NCI-H2227 (cell line): ENCODE data around the gene SBK1.
"Not testable (repeated sequence)": the region's sequence is repeated elsewhere in the genome, so short reads cannot be mapped to it uniquely, and the experiment has no call there.

Experiments
- DNase-seq: peaks from one replicate; lab custom pipeline; 2025; ENCODE audit not compliant: unreplicated experiment; lab: John Stamatoyannopoulos, UW

The SBK1 gene

DNA sequence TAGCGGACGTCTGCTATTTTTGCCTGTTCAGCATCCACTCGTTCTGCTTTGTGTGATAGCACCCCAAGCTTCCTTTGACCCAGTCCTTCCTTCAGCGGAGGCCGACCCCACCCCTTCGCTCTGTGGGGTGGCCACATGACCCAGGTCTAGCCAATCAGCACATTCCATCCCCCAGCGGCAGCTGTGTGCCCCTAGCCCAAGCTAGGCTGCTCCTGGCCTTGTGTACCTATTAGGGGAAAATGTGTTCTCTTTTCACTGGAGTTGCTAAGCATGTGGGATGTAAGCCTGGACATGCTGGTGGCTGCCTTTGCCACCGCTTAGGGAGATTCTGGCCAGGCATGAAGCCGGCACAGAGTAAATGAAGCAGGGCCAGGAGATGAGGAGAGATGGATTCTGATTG lies 37.9 kb downstream of the SBK1 start:
- not testable (repeated sequence) for DNase-seq

DNA sequence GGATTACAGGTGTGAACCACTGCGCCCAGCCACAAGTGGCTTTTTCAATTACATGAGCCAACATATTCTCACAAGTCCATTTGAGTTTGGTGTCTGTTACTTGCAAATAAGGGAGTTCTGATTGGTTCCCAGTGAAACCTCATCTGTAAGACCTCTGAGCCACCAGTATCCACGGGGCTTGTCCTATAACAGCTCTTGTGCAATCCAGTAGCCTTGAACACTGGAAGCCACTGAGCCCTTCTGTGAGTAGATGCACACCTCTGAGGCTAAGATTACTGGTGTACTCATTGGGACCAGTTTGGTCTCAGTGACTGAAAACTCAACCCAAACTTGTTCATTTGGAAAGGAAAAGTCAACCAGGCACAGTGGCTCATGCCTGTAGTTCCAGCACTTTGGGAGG lies 38.7 kb downstream of the SBK1 start:
- not testable (repeated sequence) for DNase-seq

DNA sequence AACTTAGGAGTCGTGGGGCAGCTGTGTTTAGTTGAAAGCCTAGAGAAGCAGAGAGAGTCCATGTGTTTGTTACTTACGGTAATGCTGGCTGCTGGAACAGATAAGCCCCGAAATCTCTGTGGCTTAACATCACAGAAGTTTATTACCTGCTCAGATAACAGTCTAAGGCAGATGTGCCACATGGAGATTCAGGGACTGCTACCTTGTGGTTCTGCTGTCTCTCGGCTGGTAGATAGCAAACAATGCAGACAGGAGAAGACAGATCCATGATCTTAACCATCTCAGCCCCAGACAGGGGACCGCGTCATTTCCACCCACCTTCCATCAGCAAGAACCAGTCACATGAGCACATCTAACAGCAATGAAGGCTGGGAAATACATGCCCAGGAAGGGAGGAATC lies 40.3 kb downstream of the SBK1 start:
- not testable (repeated sequence) for DNase-seq

DNA sequence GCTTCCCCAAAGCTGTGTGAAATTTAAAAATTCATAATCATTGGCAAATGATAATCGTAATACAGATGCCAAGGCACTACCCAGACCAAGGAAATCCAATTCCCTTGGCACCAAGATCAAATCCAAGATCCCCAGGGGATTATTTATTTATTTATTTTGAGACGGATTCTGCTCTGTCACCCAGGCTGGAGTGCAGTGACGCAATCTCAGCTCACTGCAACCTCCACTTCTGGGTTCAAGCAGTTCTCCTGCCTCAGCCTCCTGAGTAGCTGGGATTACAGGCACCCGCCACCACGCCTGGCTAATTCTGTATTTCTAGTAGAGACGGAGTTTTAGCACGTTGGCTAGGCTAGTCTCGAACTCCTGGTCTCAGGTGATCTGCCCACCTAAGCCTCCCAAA lies 43.4 kb downstream of the SBK1 start:
- not testable (repeated sequence) for DNase-seq

DNA sequence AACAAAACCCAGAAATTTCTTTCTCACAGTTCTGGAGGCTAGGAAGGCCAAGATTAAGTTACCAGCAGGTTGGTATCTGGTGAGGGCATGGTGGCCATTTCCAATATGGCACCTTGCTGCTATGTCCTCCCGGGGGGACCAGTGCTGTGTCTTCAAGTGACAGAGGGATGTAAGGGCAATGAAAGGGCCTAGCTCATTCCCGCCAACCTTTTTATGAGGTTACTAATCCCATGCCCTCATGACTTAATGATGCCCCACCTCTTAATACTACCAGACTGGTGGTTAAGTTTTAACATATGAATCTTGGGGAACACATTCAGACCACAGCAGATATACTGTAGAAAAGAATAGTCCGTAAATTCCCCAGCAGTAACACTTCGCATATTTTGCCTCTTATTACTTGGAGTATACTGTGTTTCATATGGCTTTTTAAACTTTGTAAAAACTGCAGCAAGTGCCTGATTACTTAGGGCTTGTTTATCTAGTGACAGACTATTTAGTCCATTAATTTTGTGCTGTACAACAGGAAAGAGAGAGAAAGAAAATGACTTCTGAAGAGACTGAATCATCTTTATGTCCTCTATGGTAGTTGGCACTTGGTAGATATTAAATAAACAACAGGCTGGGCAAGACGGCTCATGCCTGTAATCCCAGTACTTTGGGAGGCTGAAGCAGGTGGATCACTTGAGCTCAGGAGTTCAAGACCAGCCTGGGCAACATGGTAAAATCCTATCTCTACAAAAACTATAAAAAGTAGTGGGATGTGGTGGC lies 44.8 kb downstream of the SBK1 start:
- DNase-seq, result not testable (repeated sequence)

DNA sequence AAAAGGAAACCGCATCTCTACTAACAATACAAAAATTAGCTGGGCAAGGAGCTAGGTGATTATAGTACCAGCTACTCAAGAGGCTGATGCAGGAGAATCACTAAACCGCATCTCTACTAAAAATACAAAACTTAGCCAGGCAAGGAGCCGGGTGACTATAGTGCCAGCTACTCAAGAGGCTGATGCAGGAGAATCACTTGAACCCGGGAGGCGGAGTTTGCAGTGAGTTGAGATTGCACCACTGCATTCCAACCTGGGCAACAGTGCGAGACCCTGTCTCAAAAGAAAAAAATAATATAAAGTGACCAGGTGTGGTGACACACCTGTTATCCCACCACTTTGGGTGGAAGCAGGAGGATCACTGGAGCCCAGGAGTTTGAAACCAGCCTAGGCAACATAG lies 45.9 kb downstream of the SBK1 start:
- DNase-seq, result not testable (repeated sequence)

DNA sequence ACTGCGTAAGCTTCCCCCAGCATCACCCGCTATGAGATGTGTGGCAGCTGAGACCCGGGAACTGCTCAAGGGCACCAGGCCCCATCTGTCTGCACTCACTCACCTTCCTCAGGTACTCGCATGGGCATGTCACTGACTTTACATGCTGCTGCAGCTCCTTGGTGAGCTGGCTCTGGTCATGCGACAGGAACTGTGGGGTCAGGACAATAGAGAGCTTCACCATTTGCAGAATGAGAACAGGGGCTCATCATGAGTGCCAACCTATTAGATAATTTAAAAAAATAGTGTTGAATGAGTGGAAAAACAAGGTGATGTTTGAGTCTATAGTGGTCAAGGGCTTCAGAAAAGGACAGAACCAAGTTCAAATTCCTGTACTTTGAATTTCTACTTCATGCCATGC lies 70.3 kb downstream of the SBK1 start:
- not testable (repeated sequence) for DNase-seq

DNA sequence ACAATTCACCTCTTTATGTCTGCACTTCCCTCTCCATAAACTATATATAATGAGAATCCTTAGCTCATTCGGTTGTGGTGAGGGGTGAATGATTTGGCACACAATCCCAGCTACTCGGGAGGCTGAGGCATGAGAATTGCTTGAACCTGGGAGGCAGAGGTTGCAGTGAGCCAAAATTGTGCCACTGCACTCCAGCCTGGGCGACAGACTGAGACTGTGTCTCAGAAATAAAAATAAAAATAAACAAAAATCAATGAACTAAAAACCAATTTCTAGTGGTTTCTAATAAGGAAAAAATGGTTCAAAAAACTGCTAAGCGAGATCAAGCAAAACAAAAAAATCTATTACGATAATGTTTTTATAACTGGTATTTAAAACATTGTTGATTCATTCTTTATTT lies 71.1 kb downstream of the SBK1 start, which contains the start of gene NPIPB6:
Gene NPIPB6, minus strand, starts transcription at position 101 of the 400 bp plus-strand sequence. CDS start 686 bp downstream, outside the sequence.
- DNase-seq, result not testable (repeated sequence)

DNA sequence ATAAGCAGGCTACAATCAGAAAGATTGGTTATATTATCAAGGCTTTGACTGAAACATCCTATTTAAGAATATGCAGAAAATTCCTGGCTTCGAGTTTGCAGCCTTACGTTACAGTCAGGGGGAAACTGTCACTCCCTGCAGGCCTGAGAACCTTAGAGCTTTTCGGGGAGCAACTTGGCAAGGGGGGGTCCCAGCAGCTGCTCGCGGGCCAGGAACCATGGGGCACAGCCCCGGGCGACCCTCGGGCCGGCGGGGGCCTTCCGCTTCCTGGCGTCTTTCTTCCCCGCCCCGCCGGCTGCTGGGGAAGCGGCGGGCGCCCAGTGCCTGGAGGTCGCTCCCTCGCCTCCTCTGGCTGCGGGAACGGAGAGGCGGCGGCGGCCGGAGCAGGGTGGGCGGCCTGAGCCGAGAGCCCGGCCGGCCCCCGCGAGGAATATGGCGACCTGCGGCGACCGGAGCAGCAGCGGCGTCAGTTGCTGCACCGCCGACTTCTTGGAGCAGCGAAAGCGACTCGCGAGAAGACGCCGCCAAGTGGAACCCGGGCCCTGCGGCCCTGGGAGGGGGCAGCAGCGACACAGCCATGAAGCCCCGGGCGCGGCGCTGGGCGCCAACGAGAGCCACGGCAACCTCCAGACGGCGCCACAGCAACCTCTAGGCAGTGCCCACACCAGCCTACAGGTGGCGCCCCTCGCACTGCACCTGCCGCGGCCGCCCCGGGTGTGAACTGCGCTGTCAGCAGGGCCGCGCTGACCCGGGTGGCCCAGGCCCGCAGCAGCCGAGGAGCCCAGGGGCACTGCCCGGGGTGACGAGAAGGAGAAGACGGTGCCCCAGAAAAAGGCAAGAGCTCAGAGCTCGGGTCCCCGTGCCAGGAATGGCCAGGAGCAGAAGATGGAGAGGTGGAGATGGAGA lies 72.2 kb downstream of the SBK1 start:
- not testable (repeated sequence) for DNase-seq

DNA sequence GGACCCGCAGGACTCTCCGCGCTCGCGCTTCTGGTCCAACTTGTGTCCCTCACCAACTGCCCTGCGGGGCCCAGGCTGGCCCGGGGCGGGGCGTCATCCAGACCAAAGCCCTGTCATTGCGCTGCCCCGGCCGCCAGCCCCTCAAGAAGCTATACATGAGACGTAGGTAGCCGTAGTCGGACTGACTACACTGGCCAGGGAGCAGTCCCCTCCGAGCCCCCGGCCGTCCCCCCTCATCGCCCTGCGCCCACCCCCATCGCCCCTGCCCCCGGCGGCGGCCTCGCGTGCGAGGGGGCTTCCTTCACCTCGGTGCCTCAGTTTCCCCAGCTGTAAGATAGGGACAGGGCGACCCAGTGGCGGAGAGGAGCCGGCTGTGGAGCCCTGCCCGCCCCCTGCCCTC lies 75.6 kb downstream of the SBK1 start:
- DNase-seq, result not testable (repeated sequence)
